NCI-H82 (cell line): ENCODE results near the gene KRTAP4-8.
"Not testable (repeated sequence)": the region's sequence is repeated elsewhere in the genome, so short reads cannot be mapped to it uniquely, and the experiment has no call there.

Experiments
- DNase-seq: peaks from one replicate; lab custom pipeline; 2025; lab: John Stamatoyannopoulos, UW

KRTAP4-8 gene

GRCh38 chr17:41098042-41098441 lies at the start of gene KRTAP4-8:
TSS of gene KRTAP4-8 (minus strand) at chr17:41098142. CDS start at chr17:41098084, 58 bp downstream.
- no peak for DNase-seq

GRCh38 chr17:41145261-41145660 lies 47.3 kb upstream of the KRTAP4-8 start:
- no peak for DNase-seq

GRCh38 chr17:41144846-41145245 lies 46.9 kb upstream of the KRTAP4-8 start:
- no peak for DNase-seq

DNA sequence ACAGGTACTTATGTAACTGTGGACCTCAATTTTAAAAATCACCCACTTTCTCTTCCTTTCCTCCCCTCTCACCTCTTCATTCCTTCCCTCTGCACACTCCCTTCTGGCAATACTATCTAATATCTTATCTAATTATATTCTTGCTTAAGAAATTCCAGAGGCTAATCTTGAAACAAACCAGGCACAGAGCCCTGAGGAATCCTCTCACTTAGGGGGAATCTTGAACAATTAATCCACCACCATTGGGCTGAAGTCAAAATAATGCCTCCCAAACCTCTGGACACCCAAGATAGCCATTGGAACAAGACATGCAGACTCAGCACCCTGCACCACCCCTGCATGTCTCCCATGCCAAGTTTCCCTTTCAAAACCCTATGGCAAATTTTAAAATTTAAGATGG lies 43.4 kb upstream of the KRTAP4-8 start:
- no peak for DNase-seq

DNA sequence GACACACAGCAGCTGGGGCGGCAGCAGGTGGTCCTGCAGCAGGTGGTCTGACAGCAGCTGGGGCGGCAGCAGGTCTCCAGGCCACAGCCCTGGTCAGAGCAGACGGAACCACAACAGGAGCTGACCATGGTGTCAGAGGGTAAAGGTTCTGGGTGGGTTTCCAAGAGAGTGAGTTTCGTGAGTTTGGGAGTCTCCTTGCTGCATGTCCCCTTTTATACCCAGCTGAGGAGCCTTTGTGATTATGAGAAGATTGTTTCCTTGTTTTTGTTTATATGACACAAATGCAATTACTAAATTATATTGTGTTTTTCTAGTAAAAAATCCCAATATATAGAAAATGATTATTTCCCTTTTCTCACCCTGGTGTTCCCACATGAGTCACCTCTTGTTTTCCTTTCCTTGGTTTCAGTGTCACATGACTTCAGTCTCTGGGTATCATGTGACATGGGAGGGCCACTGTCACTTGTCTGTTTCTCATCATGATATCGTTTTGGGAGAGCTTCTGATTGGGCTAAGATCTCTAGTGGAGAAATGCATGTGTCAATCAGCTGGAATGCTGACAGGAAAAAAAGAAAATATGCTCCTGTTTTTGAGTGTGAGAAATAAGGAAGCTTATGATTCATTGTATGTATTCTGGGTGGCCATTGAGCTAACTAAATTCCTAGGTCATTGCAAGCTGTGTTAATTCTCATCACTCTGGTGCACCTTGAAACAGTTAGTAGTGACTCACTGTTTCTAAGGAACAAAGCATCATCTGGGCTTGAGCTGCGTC lies 42.6 kb upstream of the KRTAP4-8 start, which contains the start of gene KRTAP4-6:
Gene KRTAP4-6 (minus strand): TSS at position 185 of the 772 bp plus-strand sequence. CDS start 57 bp downstream, at position 128.
- DNase-seq: no peak

DNA sequence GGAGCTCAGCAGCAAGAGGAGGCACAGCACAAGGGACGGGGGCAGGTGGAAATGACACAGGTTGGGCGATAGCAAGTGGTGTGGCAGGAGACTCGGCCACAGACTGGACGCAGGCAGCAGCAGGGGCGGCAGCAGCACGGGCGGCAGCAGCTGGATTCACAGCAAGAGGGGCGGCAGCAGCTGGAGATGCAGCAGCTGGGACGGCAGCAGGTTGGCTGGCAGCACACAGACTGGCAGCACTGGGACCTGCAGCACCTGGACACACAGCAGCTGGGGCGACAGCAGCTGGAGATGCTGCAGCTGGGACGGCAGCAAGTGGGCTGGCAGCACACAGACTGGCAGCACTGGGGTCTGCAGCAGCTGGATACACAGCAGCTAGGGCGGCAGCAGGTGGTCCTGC lies 41.9 kb upstream of the KRTAP4-8 start:
- DNase-seq: not testable (repeated sequence)

- no peak for DNase-seq
These were observed 36.2 kb upstream of the KRTAP4-8 start for GRCh38 chr17:41133880-41134735.

DNA sequence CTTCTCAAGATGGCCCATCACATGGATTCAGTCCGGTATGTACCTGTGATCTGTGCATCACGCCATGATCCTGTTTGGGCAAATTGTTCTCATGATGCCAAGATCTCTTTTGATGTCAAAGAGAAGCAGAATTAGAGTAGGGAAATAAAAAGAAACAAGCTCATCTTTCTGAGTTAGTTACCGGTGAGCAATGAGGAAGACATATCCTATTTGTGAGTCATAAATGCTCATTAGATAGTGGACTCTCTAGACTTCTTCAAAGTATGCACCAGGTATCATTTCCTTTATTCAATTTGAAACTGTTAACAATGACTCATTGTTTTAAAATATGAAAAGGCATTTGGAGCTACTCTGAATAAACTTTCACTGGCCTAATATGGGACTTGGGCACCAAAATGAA lies 34.0 kb upstream of the KRTAP4-8 start:
- no peak for DNase-seq

DNA sequence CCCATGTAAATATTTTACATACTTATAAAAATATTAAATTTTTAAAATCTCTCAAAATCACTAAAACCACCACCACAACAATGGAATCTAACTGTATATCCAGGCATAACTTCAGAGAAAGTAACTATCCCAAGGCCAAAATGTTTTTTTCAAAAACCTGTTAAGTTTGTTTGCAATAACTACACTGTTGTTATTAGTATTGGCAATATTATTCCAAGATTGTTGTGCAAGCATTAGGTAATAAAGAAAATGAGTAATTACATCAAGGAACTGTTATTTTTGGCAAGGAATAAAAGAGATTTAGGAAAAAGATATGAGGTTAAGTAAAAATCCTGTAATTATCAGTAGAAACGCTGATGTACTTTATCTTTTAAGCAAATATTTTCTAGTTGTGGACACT lies 29.4 kb upstream of the KRTAP4-8 start:
- DNase-seq: no peak

DNA sequence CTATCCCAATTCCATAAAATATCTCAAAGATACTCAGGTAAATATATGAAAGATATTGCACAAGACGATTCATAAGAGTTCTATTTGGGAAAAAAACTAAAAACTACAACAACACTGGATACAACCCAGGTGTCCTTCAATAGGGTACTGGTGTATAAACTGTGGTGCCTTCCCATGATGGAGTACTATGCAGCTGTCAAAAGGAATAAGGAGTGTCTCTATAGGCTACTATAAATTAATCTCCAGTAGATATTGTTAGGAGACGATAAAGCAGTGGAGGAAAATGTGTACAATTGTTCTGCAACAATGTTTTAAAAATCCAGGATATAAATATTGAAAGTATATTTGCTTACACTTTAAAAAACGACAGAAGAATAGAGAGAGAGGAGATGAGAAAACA lies 28.5 kb upstream of the KRTAP4-8 start:
- no peak for DNase-seq

DNA sequence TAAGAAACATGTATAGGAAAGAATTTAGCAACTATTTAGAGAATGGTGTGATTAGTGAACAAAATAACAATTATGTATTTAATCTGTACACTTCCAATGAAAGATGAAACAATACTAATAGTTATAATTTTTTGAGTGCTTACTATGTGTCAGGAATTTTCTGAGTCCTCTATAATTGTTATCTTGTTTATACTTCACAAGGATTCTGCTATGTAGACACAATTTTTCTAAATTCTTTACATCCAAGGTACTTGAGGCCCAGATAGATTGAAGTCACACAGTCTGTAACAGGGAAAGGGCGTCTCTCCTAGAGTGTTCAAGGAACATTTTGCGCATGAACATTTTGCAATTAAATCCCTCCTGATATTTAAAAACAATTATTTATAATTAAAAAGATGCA lies 27.1 kb upstream of the KRTAP4-8 start:
- DNase-seq: no peak

DNA sequence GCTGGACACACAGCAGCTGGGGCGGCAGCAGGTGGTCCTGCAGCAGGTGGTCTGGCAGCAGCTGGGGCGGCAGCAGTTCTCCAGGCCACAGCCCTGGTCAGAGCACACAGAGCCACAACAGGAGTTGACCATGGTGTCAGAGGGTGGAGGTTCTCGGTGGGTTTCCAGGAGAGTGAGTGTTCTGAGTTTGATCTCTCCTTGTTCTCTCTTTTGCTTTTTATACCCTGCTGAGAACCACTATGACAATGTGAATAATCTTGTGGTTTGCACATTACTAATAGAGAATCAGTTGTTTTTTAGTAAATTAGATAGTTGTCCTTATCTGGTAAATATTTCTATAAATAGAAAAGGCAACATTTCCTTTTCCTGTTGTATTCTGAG lies 26.0 kb upstream of the KRTAP4-8 start, which contains the start of gene KRTAP4-12:
Gene KRTAP4-12 (minus strand): TSS at position 192 of the 381 bp plus-strand sequence. CDS start 60 bp downstream, at position 132.
- not testable (repeated sequence) for DNase-seq

GRCh38 chr17:41123292-41123990 lies 25.5 kb upstream of the KRTAP4-8 start:
- DNase-seq: not testable (repeated sequence)

- DNase-seq: no peak
These were observed 23.8 kb upstream of the KRTAP4-8 start for GRCh38 chr17:41121742-41122141.

DNA sequence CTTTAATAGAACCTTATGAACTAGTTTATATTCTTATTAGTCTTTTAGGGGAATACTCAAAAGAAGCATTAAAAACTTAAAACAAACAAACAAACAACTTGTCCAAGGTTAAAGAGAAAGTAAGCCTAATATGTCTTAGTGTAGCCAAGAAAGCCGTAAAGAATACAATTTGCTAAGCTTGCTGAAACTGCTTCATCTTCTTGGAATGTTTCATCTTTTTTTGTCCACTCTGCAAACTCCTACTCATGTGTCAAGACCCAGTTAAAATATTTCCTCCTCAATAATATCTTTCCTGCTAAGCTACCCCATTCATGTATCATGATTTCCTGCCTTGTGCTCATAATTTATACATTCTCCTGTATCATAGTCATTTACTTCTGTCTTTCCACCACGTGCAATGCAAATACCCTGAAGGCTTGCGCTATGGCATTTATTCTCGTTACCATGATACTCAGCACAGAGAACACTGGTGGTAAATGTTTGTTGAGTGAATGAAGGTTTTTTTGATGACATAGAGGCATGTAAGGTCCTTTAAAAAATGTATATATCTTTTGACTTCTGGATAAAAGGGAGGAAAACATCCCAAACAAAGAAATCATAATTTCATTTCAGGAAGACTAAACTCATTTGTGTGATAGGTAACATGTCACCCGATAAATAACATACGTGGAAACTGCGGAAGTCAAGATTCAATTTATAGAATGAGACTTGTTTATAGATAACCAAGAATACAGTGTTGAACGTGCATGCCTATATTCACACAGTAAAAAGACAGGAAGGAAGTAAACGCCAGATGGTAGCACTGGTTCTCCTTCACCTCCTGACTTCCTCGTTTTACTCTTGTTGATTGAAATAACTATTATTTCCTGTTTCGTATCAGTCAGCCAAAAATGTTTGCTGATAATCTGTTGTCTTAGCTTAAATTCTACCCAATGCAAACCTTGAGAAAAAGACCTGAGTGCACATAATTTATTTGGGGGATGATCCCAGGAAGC lies 22.1 kb upstream of the KRTAP4-8 start:
- not testable (repeated sequence) for DNase-seq

DNA sequence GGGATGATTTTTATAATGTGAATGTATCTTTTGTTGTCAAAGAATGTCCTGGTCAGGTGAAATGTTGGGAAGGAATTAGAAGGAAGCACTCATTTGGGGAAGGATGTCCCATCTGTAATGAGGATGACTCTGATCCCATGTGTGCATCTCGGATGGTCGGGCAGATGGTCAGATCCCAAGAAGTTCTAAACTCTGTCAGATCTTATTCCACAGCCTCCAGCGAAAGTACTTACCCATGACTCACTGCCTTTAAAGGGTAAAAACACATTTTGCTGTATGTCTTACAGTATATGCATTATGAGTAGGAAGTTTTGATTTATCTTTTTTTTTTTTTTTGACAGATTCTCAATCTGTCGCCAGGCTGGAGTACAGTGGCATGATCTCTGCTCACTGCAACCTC lies 20.8 kb upstream of the KRTAP4-8 start:
- no peak for DNase-seq

GRCh38 chr17:41117846-41118386 lies 20.0 kb upstream of the KRTAP4-8 start, which contains the start of gene KRTAP4-11:
TSS of gene KRTAP4-11 (minus strand) at chr17:41118373. CDS start at chr17:41118315, 58 bp downstream.
- DNase-seq: not testable (repeated sequence)

- no peak for DNase-seq
These were observed 18.4 kb upstream of the KRTAP4-8 start for GRCh38 chr17:41116297-41116696.

GRCh38 chr17:41111151-41111885 lies 13.4 kb upstream of the KRTAP4-8 start:
- DNase-seq: no peak
